GM23338 (cell line): Measurements from ENCODE around the gene SLC45A2. TPM values are rescaled to one million over a fixed set of nuclear protein-coding genes. Genes with fewer than 3 reads are reported as not detected.

ENCODE experiments used
- ATAC-seq: fragments of 200-7000 bp; cut with Tn5 transposase; 3 replicates; pipeline ENCODE4 v1.9.1; 2020
- DNase-seq: peaks from one replicate; pipeline ENCODE4 v3.0.0-alpha.2; 2015; ENCODE audit warnings: low spot score
- H2AFZ ChIP-seq: fragments of 200-600 bp; sonication (generic); 2 replicates; pipeline ENCODE4 v1.8.0; 2016; ENCODE audit warnings: antibody characterized with exemption, mild to moderate bottlenecking, moderate library complexity
- H3F3A ChIP-seq: fragments of 200-600 bp; sonication (generic); replicated peaks from 2 replicates; pipeline ENCODE4 v1.8.0; 2017; ENCODE audit warnings: antibody characterized with exemption, mixed run types, low read depth
- H3K27ac ChIP-seq: fragments of 200-600 bp; sonication (generic); 2 replicates; pipeline ENCODE4 v1.6.1; 2016; ENCODE audit warnings: low read depth
- H3K27me3 ChIP-seq: fragments of 200-600 bp; sonication (generic); 2 replicates; pipeline ENCODE4 v1.8.0; 2016; ENCODE audit warnings: mild to moderate bottlenecking, mixed run types, moderate library complexity; ENCODE audit not compliant: insufficient read depth
- H3K36me3 ChIP-seq: fragments of 200-600 bp; sonication (generic); 2 replicates; pipeline ENCODE4 v1.8.0; 2016; ENCODE audit warnings: mild to moderate bottlenecking; ENCODE audit not compliant: insufficient read depth
- H3K4me1 ChIP-seq: fragments of 200-600 bp; sonication (generic); 2 replicates; pipeline ENCODE4 v1.8.0; 2016; ENCODE audit warnings: mild to moderate bottlenecking, moderate library complexity; ENCODE audit not compliant: insufficient read depth
- H3K4me2 ChIP-seq: fragments of 200-600 bp; sonication (generic); 2 replicates; pipeline ENCODE4 v1.7.1; 2017; ENCODE audit warnings: mixed run types
- H3K4me3 ChIP-seq: fragments of 200-600 bp; sonication (generic); 2 replicates; pipeline ENCODE4 v1.6.1; 2016; ENCODE audit warnings: mixed run types
- H3K79me2 ChIP-seq: fragments of 200-600 bp; sonication (generic); replicated peaks from 2 replicates; pipeline ENCODE4 v1.8.0; 2017; ENCODE audit warnings: mild to moderate bottlenecking; ENCODE audit not compliant: insufficient read depth
- H3K9me2 ChIP-seq: fragments of 200-600 bp; sonication (generic); 2 replicates; pipeline ENCODE4 v1.8.0; 2017; ENCODE audit not compliant: insufficient read depth
- H4K20me1 ChIP-seq: fragments of 200-600 bp; sonication (generic); replicated peaks from 2 replicates; pipeline ENCODE4 v1.8.0; 2017; ENCODE audit warnings: mild to moderate bottlenecking; ENCODE audit not compliant: insufficient read depth
- H3K27ac Mint-ChIP-seq: 2 replicates; pipeline ENCODE4 v1.8.0; 2020; ENCODE audit warnings: inconsistent platforms, mild to moderate bottlenecking, moderate library complexity, mixed read lengths
- H3K27me3 Mint-ChIP-seq: 3 replicates; pipeline ENCODE4 v1.8.0; 2022; ENCODE audit warnings: low read depth, mild to moderate bottlenecking, moderate library complexity, mixed read lengths, inconsistent platforms; ENCODE audit not compliant: insufficient read depth, poor library complexity
- H3K36me3 Mint-ChIP-seq: 3 replicates; pipeline ENCODE4 v1.8.0; 2021; ENCODE audit warnings: low read depth, mild to moderate bottlenecking, inconsistent platforms, moderate library complexity, mixed read lengths
- H3K4me1 Mint-ChIP-seq: 3 replicates; pipeline ENCODE4 v1.8.0; 2020; ENCODE audit warnings: mild to moderate bottlenecking, inconsistent platforms, mixed read lengths
- H3K4me3 Mint-ChIP-seq: 3 replicates; pipeline ENCODE4 v1.8.0; 2021; ENCODE audit warnings: moderate library complexity, mild to moderate bottlenecking, inconsistent platforms, mixed read lengths
- H3K9me3 Mint-ChIP-seq: 3 replicates; pipeline ENCODE4 v1.8.0; 2020; ENCODE audit warnings: moderate library complexity, mild to moderate bottlenecking, inconsistent platforms, mixed read lengths
- CREB1 ChIP-seq: fragments of 250-450 bp; sonication (Bioruptor Pico); IDR thresholded peaks from 2 replicates; pipeline ENCODE4 v1.5.0; 2020; ENCODE audit warnings: low read depth, mild to moderate bottlenecking, moderate library complexity
- EZH2 ChIP-seq: fragments of 200-600 bp; sonication (generic); IDR thresholded peaks from one replicate; pipeline ENCODE4 v1.8.0; 2017; ENCODE audit warnings: antibody characterized with exemption, mild to moderate bottlenecking, low read depth; ENCODE audit not compliant: unreplicated experiment
- JUNB ChIP-seq: IDR thresholded peaks from one replicate; pipeline ENCODE4 v1.6.1; 2016; ENCODE audit warnings: antibody characterized with exemption; ENCODE audit not compliant: unreplicated experiment
- NANOG ChIP-seq: IDR thresholded peaks from 2 replicates; pipeline ENCODE4 v1.6.1; 2016; ENCODE audit warnings: antibody characterized with exemption, borderline replicate concordance
- POLR2AphosphoS5 ChIP-seq: IDR thresholded peaks from 2 replicates; pipeline ENCODE4 v1.6.1; 2016; ENCODE audit warnings: antibody characterized with exemption, low read depth
- REST ChIP-seq: IDR thresholded peaks from one replicate; pipeline ENCODE4 v1.6.1; 2018; ENCODE audit warnings: antibody characterized with exemption; ENCODE audit not compliant: unreplicated experiment
- STAT1 ChIP-seq: IDR thresholded peaks from one replicate; pipeline ENCODE4 v1.6.1; 2016; ENCODE audit warnings: antibody characterized with exemption; ENCODE audit not compliant: unreplicated experiment
- ZNF114 ChIP-seq: fragments of 250-450 bp; sonication (Bioruptor Pico); IDR thresholded peaks from 2 replicates; pipeline ENCODE4 v1.5.0; 2020; ENCODE audit warnings: mild to moderate bottlenecking, moderate library complexity
- ZNF331 ChIP-seq: fragments of 250-450 bp; sonication (Bioruptor Pico); IDR thresholded peaks from 2 replicates; pipeline ENCODE4 v1.5.0; 2020; ENCODE audit warnings: low read depth, mild to moderate bottlenecking, moderate library complexity
- polyA plus RNA-seq: library from polyadenylated mRNA; unstranded; fragments of >200 nt; fragmentation: Nextera tagmentation; extraction: Ambion mirVana; gene quantifications from 2 replicates; pipeline ENCODE4 v1.2.1, GENCODE V29; 2016
- total RNA-seq: library from RNA; depleted of rRNA; stranded (reverse); fragments of >200 nt; shearing (Covaris generic); gene quantifications from 2 replicates; pipeline ENCODE4 v1.2.3, GENCODE V29; 2014
- TF ChIP-seq, protein P1 (sequence below), 2 experiments: fragments of 200-600 bp in 1 of 2; sonication (generic) in 1 of 2; conservative IDR thresholded peaks; 2 replicates each; pipeline versions ENCODE4 v1.5.1 to v1.6.1; 2016 to 2017; ENCODE audit warnings: antibody characterized with exemption in 2 of 2, low read depth in 2 of 2, mild to moderate bottlenecking in 2 of 2, moderate library complexity in 1 of 2
- TF ChIP-seq, protein P2 (sequence below): fragments of 250-450 bp; sonication (Bioruptor Pico); IDR thresholded peaks from 2 replicates; pipeline ENCODE4 v1.5.0; 2020; ENCODE audit warnings: mild to moderate bottlenecking, moderate library complexity

SLC45A2 gene
- total and polyA plus RNA-seq, 2 experiments from 2014 or later: not detected

- Mint-ChIP-seq H3K36me3 (no peaks in the 10 kb centered on the region), H3K9me3 (no peaks in the 10 kb centered on the region), H3K27me3 (no peaks in the 10 kb centered on the region), H3K4me3 (no peak overlapping the region), H3K4me1 (no peaks in the 10 kb centered on the region), H3K27ac (no peak overlapping the region)
- no peak for TF ChIP-seq ZNF331 (CRISPR knock-in tag)
- no peak for TF ChIP-seq ZNF114
- no peak for TF ChIP-seq POLR2AphosphoS5
- no peak for TF ChIP-seq JUNB
- TF ChIP-seq EZH2: no peak
- no peak overlapping the region for H2AFZ ChIP-seq
- no peak for ATAC-seq
- no peaks in the 10 kb centered on the region for H4K20me1 ChIP-seq
- no peak overlapping the region for H3K4me3 ChIP-seq
- H3F3A ChIP-seq: no peaks in the 10 kb centered on the region
- no peaks in the 10 kb centered on the region for H3K79me2 ChIP-seq
- no peaks in the 10 kb centered on the region for H3K4me1 ChIP-seq
- DNase-seq: no peak
- H3K4me2 ChIP-seq: no peak overlapping the region
- no peaks in the 10 kb centered on the region for H3K36me3 ChIP-seq
- H3K27ac ChIP-seq: no peak overlapping the region
- no peaks in the 10 kb centered on the region for H3K9me2 ChIP-seq
- no peaks in the 10 kb centered on the region for H3K27me3 ChIP-seq
Observed at GRCh38 chr5:34014626-34015025, 30.1 kb upstream of the SLC45A2 start.

DNA sequence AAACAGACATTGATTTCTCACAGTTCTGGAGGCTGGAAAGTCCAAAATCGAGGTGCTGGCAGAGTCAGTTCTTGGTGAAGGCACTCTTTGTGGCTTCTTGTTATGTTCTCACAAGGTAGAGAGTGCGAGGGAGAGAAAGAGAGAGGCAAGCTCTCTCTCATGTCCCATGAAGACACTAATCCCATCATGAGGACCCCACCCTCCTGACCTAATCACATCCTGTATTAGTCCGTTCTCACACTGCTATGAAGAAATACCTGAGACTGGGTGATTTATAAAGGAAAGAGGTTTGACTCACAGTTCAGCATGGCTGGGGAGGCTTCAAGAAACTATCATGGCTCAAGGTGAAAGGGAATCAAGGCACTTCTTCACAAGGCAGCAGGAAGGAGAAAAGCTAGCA, 29.1 kb upstream of the SLC45A2 start:
- no peaks in the 10 kb centered on the region for H3K4me1 ChIP-seq
- Mint-ChIP-seq H3K36me3 (no peaks in the 10 kb centered on the region), H3K27ac (no peak overlapping the region), H3K4me1 (peaks cover 5% of the 10 kb centered on the region; the same call in 1 of the 3 replicates), H3K27me3 (no peaks in the 10 kb centered on the region), H3K9me3 (no peaks in the 10 kb centered on the region), H3K4me3 (no peak overlapping the region)
- no peak overlapping the region for H2AFZ ChIP-seq
- H3K27ac ChIP-seq: no peak overlapping the region
- no peaks in the 10 kb centered on the region for H3K79me2 ChIP-seq
- H3F3A ChIP-seq: no peaks in the 10 kb centered on the region
- no peaks in the 10 kb centered on the region for H3K36me3 ChIP-seq
- ATAC-seq: no peak
- no peak for DNase-seq
- no peaks in the 10 kb centered on the region for H3K9me2 ChIP-seq
- H4K20me1 ChIP-seq: no peaks in the 10 kb centered on the region
- H3K4me3 ChIP-seq: no peak overlapping the region
- H3K4me2 ChIP-seq: no peak overlapping the region
- no peaks in the 10 kb centered on the region for H3K27me3 ChIP-seq
- no peak for TF ChIP-seq ZNF114
- TF ChIP-seq, protein P1, sequence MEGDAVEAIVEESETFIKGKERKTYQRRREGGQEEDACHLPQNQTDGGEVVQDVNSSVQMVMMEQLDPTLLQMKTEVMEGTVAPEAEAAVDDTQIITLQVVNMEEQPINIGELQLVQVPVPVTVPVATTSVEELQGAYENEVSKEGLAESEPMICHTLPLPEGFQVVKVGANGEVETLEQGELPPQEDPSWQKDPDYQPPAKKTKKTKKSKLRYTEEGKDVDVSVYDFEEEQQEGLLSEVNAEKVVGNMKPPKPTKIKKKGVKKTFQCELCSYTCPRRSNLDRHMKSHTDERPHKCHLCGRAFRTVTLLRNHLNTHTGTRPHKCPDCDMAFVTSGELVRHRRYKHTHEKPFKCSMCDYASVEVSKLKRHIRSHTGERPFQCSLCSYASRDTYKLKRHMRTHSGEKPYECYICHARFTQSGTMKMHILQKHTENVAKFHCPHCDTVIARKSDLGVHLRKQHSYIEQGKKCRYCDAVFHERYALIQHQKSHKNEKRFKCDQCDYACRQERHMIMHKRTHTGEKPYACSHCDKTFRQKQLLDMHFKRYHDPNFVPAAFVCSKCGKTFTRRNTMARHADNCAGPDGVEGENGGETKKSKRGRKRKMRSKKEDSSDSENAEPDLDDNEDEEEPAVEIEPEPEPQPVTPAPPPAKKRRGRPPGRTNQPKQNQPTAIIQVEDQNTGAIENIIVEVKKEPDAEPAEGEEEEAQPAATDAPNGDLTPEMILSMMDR (conservative IDR thresholded peaks at IDR 0.05; ENCODE audit: low read depth in 2 of 2): no peak
- TF ChIP-seq REST: no peak
- TF ChIP-seq JUNB: no peak
- no peak for TF ChIP-seq POLR2AphosphoS5
- no peak for TF ChIP-seq ZNF331 (CRISPR knock-in tag)
- TF ChIP-seq EZH2: no peak
- TF ChIP-seq NANOG: no peak
- TF ChIP-seq STAT1: no peak
- no peak for TF ChIP-seq CREB1 (CRISPR knock-in tag)
- TF ChIP-seq, protein P2, sequence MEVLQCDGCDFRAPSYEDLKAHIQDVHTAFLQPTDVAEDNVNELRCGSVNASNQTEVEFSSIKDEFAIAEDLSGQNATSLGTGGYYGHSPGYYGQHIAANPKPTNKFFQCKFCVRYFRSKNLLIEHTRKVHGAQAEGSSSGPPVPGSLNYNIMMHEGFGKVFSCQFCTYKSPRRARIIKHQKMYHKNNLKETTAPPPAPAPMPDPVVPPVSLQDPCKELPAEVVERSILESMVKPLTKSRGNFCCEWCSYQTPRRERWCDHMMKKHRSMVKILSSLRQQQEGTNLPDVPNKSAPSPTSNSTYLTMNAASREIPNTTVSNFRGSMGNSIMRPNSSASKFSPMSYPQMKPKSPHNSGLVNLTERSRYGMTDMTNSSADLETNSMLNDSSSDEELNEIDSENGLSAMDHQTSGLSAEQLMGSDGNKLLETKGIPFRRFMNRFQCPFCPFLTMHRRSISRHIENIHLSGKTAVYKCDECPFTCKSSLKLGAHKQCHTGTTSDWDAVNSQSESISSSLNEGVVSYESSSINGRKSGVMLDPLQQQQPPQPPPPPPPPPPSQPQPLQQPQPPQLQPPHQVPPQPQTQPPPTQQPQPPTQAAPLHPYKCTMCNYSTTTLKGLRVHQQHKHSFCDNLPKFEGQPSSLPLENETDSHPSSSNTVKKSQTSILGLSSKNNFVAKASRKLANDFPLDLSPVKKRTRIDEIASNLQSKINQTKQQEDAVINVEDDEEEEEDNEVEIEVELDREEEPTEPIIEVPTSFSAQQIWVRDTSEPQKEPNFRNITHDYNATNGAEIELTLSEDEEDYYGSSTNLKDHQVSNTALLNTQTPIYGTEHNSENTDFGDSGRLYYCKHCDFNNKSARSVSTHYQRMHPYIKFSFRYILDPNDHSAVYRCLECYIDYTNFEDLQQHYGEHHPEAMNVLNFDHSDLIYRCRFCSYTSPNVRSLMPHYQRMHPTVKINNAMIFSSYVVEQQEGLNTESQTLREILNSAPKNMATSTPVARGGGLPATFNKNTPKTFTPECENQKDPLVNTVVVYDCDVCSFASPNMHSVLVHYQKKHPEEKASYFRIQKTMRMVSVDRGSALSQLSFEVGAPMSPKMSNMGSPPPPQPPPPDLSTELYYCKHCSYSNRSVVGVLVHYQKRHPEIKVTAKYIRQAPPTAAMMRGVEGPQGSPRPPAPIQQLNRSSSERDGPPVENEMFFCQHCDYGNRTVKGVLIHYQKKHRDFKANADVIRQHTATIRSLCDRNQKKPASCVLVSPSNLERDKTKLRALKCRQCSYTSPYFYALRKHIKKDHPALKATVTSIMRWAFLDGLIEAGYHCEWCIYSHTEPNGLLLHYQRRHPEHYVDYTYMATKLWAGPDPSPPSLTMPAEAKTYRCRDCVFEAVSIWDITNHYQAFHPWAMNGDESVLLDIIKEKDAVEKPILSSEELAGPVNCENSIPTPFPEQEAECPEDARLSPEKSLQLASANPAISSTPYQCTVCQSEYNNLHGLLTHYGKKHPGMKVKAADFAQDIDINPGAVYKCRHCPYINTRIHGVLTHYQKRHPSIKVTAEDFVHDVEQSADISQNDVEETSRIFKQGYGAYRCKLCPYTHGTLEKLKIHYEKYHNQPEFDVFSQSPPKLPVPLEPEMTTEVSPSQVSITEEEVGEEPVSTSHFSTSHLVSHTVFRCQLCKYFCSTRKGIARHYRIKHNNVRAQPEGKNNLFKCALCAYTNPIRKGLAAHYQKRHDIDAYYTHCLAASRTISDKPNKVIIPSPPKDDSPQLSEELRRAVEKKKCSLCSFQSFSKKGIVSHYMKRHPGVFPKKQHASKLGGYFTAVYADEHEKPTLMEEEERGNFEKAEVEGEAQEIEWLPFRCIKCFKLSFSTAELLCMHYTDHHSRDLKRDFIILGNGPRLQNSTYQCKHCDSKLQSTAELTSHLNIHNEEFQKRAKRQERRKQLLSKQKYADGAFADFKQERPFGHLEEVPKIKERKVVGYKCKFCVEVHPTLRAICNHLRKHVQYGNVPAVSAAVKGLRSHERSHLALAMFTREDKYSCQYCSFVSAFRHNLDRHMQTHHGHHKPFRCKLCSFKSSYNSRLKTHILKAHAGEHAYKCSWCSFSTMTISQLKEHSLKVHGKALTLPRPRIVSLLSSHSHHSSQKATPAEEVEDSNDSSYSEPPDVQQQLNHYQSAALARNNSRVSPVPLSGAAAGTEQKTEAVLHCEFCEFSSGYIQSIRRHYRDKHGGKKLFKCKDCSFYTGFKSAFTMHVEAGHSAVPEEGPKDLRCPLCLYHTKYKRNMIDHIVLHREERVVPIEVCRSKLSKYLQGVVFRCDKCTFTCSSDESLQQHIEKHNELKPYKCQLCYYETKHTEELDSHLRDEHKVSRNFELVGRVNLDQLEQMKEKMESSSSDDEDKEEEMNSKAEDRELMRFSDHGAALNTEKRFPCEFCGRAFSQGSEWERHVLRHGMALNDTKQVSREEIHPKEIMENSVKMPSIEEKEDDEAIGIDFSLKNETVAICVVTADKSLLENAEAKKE (CRISPR knock-in tag): no peak
